HG03354 (cell line): ENCODE measurements around the gene C12orf54.
"Not testable (repeated sequence)": the region's sequence is repeated elsewhere in the genome, so short reads cannot be mapped to it uniquely, and the experiment has no call there.

Experiments used
- ATAC-seq: cut with Tn5 transposase; IDR thresholded peaks from one replicate; pipeline ENCODE4 v1.9.1; 2021; ENCODE audit warnings: mild to moderate bottlenecking; ENCODE audit not compliant: unreplicated experiment, poor library complexity, severe bottlenecking

The C12orf54 gene

GRCh38 chr12:48482198-48482597 is at the start of gene C12orf54:
TSS of gene C12orf54 (plus strand) at chr12:48482498. CDS start at chr12:48483297, 799 bp downstream.
- no peak for ATAC-seq

GRCh38 chr12:48434016-48434415 is 48.3 kb upstream of the C12orf54 start:
- ATAC-seq = not testable (repeated sequence)

- no peak for ATAC-seq
Measured at GRCh38 chr12:48441069-48441468, 41.2 kb upstream of the C12orf54 start.

- no peak for ATAC-seq
Measured at GRCh38 chr12:48442179-48442847, 40.0 kb upstream of the C12orf54 start.

- ATAC-seq = no peak
Measured at GRCh38 chr12:48445538-48445937, 36.8 kb upstream of the C12orf54 start.

GRCh38 chr12:48446161-48446776 is 36.0 kb upstream of the C12orf54 start:
- no peak for ATAC-seq

GRCh38 chr12:48447755-48448154 is 34.5 kb upstream of the C12orf54 start:
- ATAC-seq = no peak

- ATAC-seq = no peak
Measured at GRCh38 chr12:48451372-48451771, 30.9 kb upstream of the C12orf54 start.

GRCh38 chr12:48452961-48453360 is 29.3 kb upstream of the C12orf54 start:
- ATAC-seq = not testable (repeated sequence)

GRCh38 chr12:48454667-48455066 is 27.6 kb upstream of the C12orf54 start:
- ATAC-seq = no peak

GRCh38 chr12:48455116-48455515 is 27.2 kb upstream of the C12orf54 start:
- ATAC-seq = no peak

GRCh38 chr12:48459259-48459658 is 23.0 kb upstream of the C12orf54 start:
- no peak for ATAC-seq

GRCh38 chr12:48469027-48469426 is 13.3 kb upstream of the C12orf54 start:
- ATAC-seq = not testable (repeated sequence)

GRCh38 chr12:48472259-48472658 is 10.0 kb upstream of the C12orf54 start, which contains the start of gene ANP32D:
TSS of gene ANP32D (plus strand) at chr12:48472559. CDS start at chr12:48472665, 106 bp downstream.
- no peak for ATAC-seq

- no peak for ATAC-seq
Measured at GRCh38 chr12:48473061-48473460, 9.2 kb upstream of the C12orf54 start.

GRCh38 chr12:48474497-48474896 is 7.8 kb upstream of the C12orf54 start:
- ATAC-seq = not testable (repeated sequence)

GRCh38 chr12:48482930-48483329 is 632 bp downstream of the C12orf54 start:
- ATAC-seq = no peak

GRCh38 chr12:48486261-48486660 is 4.0 kb downstream of the C12orf54 start:
- ATAC-seq = no peak

- no peak for ATAC-seq
Measured at GRCh38 chr12:48486679-48487078, 4.4 kb downstream of the C12orf54 start.

GRCh38 chr12:48489012-48489411 is 6.7 kb downstream of the C12orf54 start:
- peak; percentile 86 for ATAC-seq

GRCh38 chr12:48489456-48489855 is 7.2 kb downstream of the C12orf54 start:
- not testable (repeated sequence) for ATAC-seq
